GM12878 (cell line): ENCODE results near the gene TNFAIP2. TPM values are rescaled to one million over a fixed set of nuclear protein-coding genes. Genes with fewer than 3 reads are reported as not detected.

Experiments
- ATAC-seq: fragments of 200-7000 bp; cut with Tn5 transposase; 3 replicates; pipeline ENCODE4 v1.9.1; 2020; ENCODE audit warnings: mild to moderate bottlenecking, moderate library complexity
- BruUV-seq: library from RNA; stranded (reverse); fragments of 400-500 nt; replicated peaks from 2 replicates; lab custom pipeline; 2021; lab: Mats Ljungman, UMichigan
- CTCF ChIA-PET: fragments of 300-600 bp; sonication (Branson Sonifier 250); formaldehyde crosslinking; extraction: SDS; loops from one replicate; lab custom pipeline; 2021; ENCODE audit warnings: inconsistent platforms; lab: Yijun Ruan, JAX
- POLR2A ChIA-PET: fragments of 350-600 bp; formaldehyde crosslinking; extraction: SDS; loops from one replicate; lab custom pipeline; 2021; ENCODE audit warnings: inconsistent platforms; lab: Charles Lee
- RAD21 ChIA-PET: fragments of 300-600 bp; sonication (Branson Sonifier 250); formaldehyde crosslinking; loops from one replicate; lab custom pipeline; 2023; ENCODE audit warnings: antibody characterized with exemption; ENCODE audit not compliant: unreplicated experiment; lab: Charles Lee
- SMC1A ChIA-PET: fragments of 300-600 bp; sonication (Branson Sonifier 250); formaldehyde crosslinking; loops from one replicate; lab custom pipeline; 2023; ENCODE audit not compliant: unreplicated experiment, uncharacterized antibody; lab: Charles Lee
- DNase-seq: peaks from one replicate; pipeline ENCODE4 v3.0.0-alpha.2; 2011; ENCODE audit warnings: low read depth, low spot score
- FAIRE-seq: peaks from 3 replicates; lab custom pipeline; 2011; peaks lifted over from hg19 to GRCh38; lab: Jason Lieb, UNC
- H2AFZ ChIP-seq: 2 replicates; pipeline ENCODE4 v1.6.0; 2011; ENCODE audit warnings: low read depth, low read length, control low read depth; ENCODE audit not compliant: control insufficient read depth
- H3K27ac ChIP-seq: 2 replicates; pipeline ENCODE4 v1.5.1; 2011; ENCODE audit warnings: control low read depth; ENCODE audit not compliant: control insufficient read depth, insufficient read depth
- H3K27me3 ChIP-seq, 2 experiments: replicated peaks in 1 of 2; 2 replicates each; pipeline versions ENCODE4 v1.6.0 to v1.6.1; 2011; ENCODE audit warnings: low read length in 1 of 2; ENCODE audit not compliant: control insufficient read depth in 2 of 2, insufficient read depth in 2 of 2
- H3K36me3 ChIP-seq, 2 experiments: 2 replicates each; pipeline ENCODE4 v1.5.1; 2011; ENCODE audit warnings: low read length in 1 of 2; ENCODE audit not compliant: control insufficient read depth in 2 of 2, insufficient read depth in 2 of 2
- H3K4me1 ChIP-seq: 2 replicates; pipeline ENCODE4 v1.6.1; 2011; ENCODE audit warnings: mild to moderate bottlenecking, low read length, moderate library complexity, mixed read lengths; ENCODE audit not compliant: control insufficient read depth, insufficient read depth
- H3K4me2 ChIP-seq: 2 replicates; pipeline ENCODE4 v1.6.0; 2011; ENCODE audit warnings: control low read depth; ENCODE audit not compliant: control insufficient read depth, insufficient read depth
- H3K4me3 ChIP-seq: fragments of 200-600 bp; sonication (generic); 2 replicates; pipeline ENCODE4 v1.5.1; 2016
- H3K79me2 ChIP-seq: 2 replicates; pipeline ENCODE4 v1.6.0; 2011; ENCODE audit warnings: low read length; ENCODE audit not compliant: control insufficient read depth, insufficient read depth
- H3K9ac ChIP-seq: 2 replicates; pipeline ENCODE4 v1.8.0; 2011; ENCODE audit warnings: low read length, control low read depth, mixed read lengths; ENCODE audit not compliant: control insufficient read depth, insufficient read depth
- H3K9me3 ChIP-seq: replicated peaks from 3 replicates; pipeline ENCODE4 v1.5.1; 2011; ENCODE audit warnings: mild to moderate bottlenecking, low read length; ENCODE audit not compliant: control insufficient read depth, insufficient read depth
- H4K20me1 ChIP-seq: 2 replicates; pipeline ENCODE4 v1.6.0; 2011; ENCODE audit not compliant: control insufficient read depth, insufficient read depth
- EED ChIP-seq: sonication (generic); IDR thresholded peaks from 2 replicates; pipeline ENCODE4 v1.6.1; 2016; ENCODE audit warnings: antibody characterized with exemption, low read depth
- ESRRA ChIP-seq: IDR thresholded peaks from 2 replicates; pipeline ENCODE4 v1.6.1; 2012; ENCODE audit warnings: mild to moderate bottlenecking, low read length, improper control_type of control experiment
- KDM1A ChIP-seq: fragments of 200-600 bp; sonication (generic); IDR thresholded peaks from 2 replicates; pipeline ENCODE4 v1.6.1; 2016; ENCODE audit warnings: borderline replicate concordance
- MXI1 ChIP-seq: fragments of 150-350 bp; IDR thresholded peaks from 2 replicates; pipeline ENCODE4 v1.6.1; 2011; ENCODE audit warnings: low read depth, mild to moderate bottlenecking, inconsistent platforms, low read length, improper control_type of control experiment
- NFIC ChIP-seq: IDR thresholded peaks from 2 replicates; pipeline ENCODE4 v1.6.1; 2012; ENCODE audit warnings: low read depth, mild to moderate bottlenecking, inconsistent platforms, low read length, moderate library complexity
- NFYB ChIP-seq: IDR thresholded peaks from 2 replicates; pipeline ENCODE4 v1.6.1; 2011; ENCODE audit warnings: low read depth, mild to moderate bottlenecking, low read length, improper control_type of control experiment, moderate library complexity; ENCODE audit not compliant: insufficient read depth
- RELB ChIP-seq: fragments of 450-650 bp; IDR thresholded peaks from 2 replicates; pipeline ENCODE4 v1.6.1; 2017; ENCODE audit warnings: low read depth, mild to moderate bottlenecking, moderate library complexity
- REST ChIP-seq: IDR thresholded peaks from 2 replicates; pipeline ENCODE4 v1.6.1; 2012; ENCODE audit warnings: mild to moderate bottlenecking, low read depth, low read length
- SP1 ChIP-seq: IDR thresholded peaks from one replicate; pipeline ENCODE4 v1.6.1; 2011; ENCODE audit warnings: low read depth, low read length
- TAF1 ChIP-seq: IDR thresholded peaks from 2 replicates; pipeline ENCODE4 v1.6.1; 2011; ENCODE audit warnings: mild to moderate bottlenecking, low read depth, low read length, borderline replicate concordance
- TCF12 ChIP-seq: IDR thresholded peaks from 2 replicates; pipeline ENCODE4 v1.6.1; 2011; ENCODE audit warnings: low read depth, mild to moderate bottlenecking, low read length
- WRNIP1 ChIP-seq: IDR thresholded peaks from 2 replicates; pipeline ENCODE4 v1.6.1; 2011; ENCODE audit warnings: low read depth, low read length, improper control_type of control experiment, borderline replicate concordance
- ZBTB11 ChIP-seq: fragments of 450-650 bp; formaldehyde crosslinking; IDR thresholded peaks from 2 replicates; pipeline ENCODE4 v1.5.0; 2022; ENCODE audit warnings: mild to moderate bottlenecking, missing genetic modification characterization
- WGBS: methylation state at CpG from one replicate; pipeline ENCODE4 v1.1.6; 2016; ENCODE audit warnings: low lambda C conversion rate; ENCODE audit not compliant: insufficient replicate concordance, insufficient coverage; ENCODE audit errors: missing lambda C conversion rate; 5-methylcytosine and 5-hydroxymethylcytosine counted together
- in situ Hi-C: fragments of 300-500 bp; cut with MboI; formaldehyde crosslinking; loops from 9 replicates; pipeline ENCODE4 v1.14.3; 2018; ENCODE audit warnings: mixed read lengths
- intact Hi-C: fragments of 100-400 bp; cut with micrococcal nuclease; formaldehyde crosslinking; loops from one replicate; pipeline ENCODE4 v1.14.2; 2022; ENCODE audit not compliant: unreplicated experiment
- polyA plus RNA-seq, 11 experiments: library from polyadenylated mRNA; depleted of rRNA in 4 of 11; unstranded in 6 of 11; stranded (reverse) in 5 of 11; fragments of >200 nt; fragmentation: Nextera tagmentation in 4 of 11; fragmentation: Illumina TruSeq in 1 of 11; extraction: Ambion mirVana in 4 of 11; extraction: Trizol in 1 of 11; gene quantifications; 1 replicate in 1 of 11; 2 replicates in 10 of 11; pipeline versions ENCODE4 v1.2.1 to v1.2.3, GENCODE V29; 2011 to 2016; ENCODE audit warnings: inconsistent platforms in 2 of 11, missing spikeins in 2 of 11, low read depth in 1 of 11
- total RNA-seq, 4 experiments: library from RNA; depleted of rRNA in 3 of 4; stranded (reverse); fragments of >200 nt in 3 of 4; fragmentation: Illumina TruSeq in 1 of 4; extraction: Trizol in 1 of 4; gene quantifications; 2 replicates each; pipeline versions ENCODE4 v1.2.1 to v1.2.3, GENCODE V29; 2013 to 2021

Gene TNFAIP2
- total and polyA plus RNA-seq, 10 of the 15 experiments (the other 5 are each of a cell fraction or from before 2014, with no cell fraction given) = 7.1 to 150 (median 74.5) TPM

GRCh38 chr14:103097994-103098957 is 25.0 kb upstream of the TNFAIP2 start:
- Histone ChIP-seq H3K4me1 (peaks cover 21% of the 10 kb centered on the region), H3K79me2 (no peaks in the 10 kb centered on the region), H3K4me3 (no peak overlapping the region), H2AFZ (no peak overlapping the region), H3K4me2 (no peak overlapping the region), H3K36me3 (no peaks in the 10 kb centered on the region), H3K9me3 (no peaks in the 10 kb centered on the region), H3K27me3 (0 out of 4 replicates have a peak, but pooled peaks cover 0 to 4% of the 10 kb centered on the region in 2 experiments), H3K27ac (no peak overlapping the region), H4K20me1 (no peaks in the 10 kb centered on the region), H3K9ac (no peak overlapping the region)
- FAIRE-seq (no peak), ATAC-seq (no peak), DNase-seq (no peak)
- ChIA-PET CTCF (interaction anchor here (0.6 to 3.2 kb wide), 4 partner anchors 8 to 704 kb away, joined by 3 to 37 read pairs (median 3); no protein-coding TSS in a partner anchor), POLR2A (no interaction called here), SMC1A (no interaction called here), RAD21 (no interaction called here)
- in situ Hi-C loops (no loop called here), intact Hi-C loops (no loop called here)
- BruUV-seq = no TSS peak
- 66% methylated on average over 30 of the region's 31 CpGs for WGBS
- TF ChIP-seq NFYB (no peak), TAF1 (no peak), ZBTB11 (no peak), KDM1A (no peak), RELB (no peak), TCF12 (no peak), REST (no peak), WRNIP1 (no peak), MXI1 (no peak), EED (no peak), SP1 (no peak), ESRRA (no peak), NFIC (no peak)
